Urinary bladder (tissue), 4 donors: Measurements from ENCODE around the gene GAB2. TPM values are rescaled to one million over a fixed set of nuclear protein-coding genes. Genes with fewer than 3 reads are reported as not detected.
"Not testable (repeated sequence)": the region's sequence is repeated elsewhere in the genome, so short reads cannot be mapped to it uniquely, and the experiment has no call there.

Source experiments
- DNase-seq: peaks from one replicate; pipeline ENCODE4 v3.0.0-alpha.2; 2015; ENCODE audit errors: extremely low spot score
- H3K27ac ChIP-seq: one replicate; pipeline ENCODE4 v1.5.1; 2013; ENCODE audit warnings: low read depth, mild to moderate bottlenecking, moderate library complexity
- H3K36me3 ChIP-seq: one replicate; pipeline ENCODE4 v1.6.1; 2013; ENCODE audit warnings: mild to moderate bottlenecking, moderate library complexity; ENCODE audit not compliant: insufficient read depth
- H3K4me1 ChIP-seq: one replicate; pipeline ENCODE4 v1.6.1; 2013; ENCODE audit warnings: mild to moderate bottlenecking, moderate library complexity; ENCODE audit not compliant: insufficient read depth
- H3K4me3 ChIP-seq: one replicate; pipeline ENCODE4 v1.5.1; 2013; ENCODE audit warnings: low read depth, low read length
- WGBS: extraction: QIAGEN DNeasy Blood & Tissue Kit; methylation state at CpG from one replicate; pipeline ENCODE4 v1.1.7; 2013; 5-methylcytosine and 5-hydroxymethylcytosine counted together
- polyA plus RNA-seq: library from polyadenylated mRNA; stranded (reverse); fragments of 200-250 nt; gene quantifications from one replicate; pipeline ENCODE4 v1.2.3, GENCODE V29; 2013
- total RNA-seq: library from RNA; depleted of rRNA; stranded (reverse); fragments of >200 nt; gene quantifications from one replicate; pipeline ENCODE4 v1.2.3, GENCODE V29; 2014
- donor health status: healthy with polysubstance abuse.
- donor health status: healthy.

GAB2 gene
- total and polyA plus RNA-seq, 2 donors: 13.2 to 16.8 TPM

DNA sequence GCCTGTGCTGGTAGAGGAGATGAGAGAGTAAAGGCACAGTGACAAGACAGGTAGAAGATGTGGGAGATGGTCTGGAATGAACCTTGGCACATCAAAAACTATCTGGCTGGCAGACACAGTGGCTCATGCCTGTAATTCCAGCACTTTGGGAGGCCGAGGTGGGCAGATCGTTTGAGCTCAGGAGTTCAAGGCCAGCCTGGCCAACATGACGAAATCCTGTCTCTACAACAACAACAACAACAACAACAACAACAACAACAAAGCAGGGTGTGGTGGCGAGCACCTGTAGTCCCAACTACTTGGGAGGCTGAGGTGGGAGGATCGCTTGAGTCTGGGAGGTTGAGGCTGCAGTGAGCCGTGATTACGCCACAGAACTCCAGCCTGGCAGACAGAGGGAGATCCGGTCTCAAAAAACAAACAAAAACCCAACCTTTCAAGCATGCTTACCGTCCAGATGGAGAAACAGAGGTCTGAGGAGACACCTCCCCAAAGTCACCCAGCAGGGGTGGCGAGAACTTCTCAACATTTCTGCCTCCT lies 240.9 kb downstream of the GAB2 start:
- H3K36me3 ChIP-seq: no peaks in the 10 kb centered on the region
- DNase-seq: no peak
- 97% methylated on average over 10 of the region's 10 CpGs for WGBS

DNA sequence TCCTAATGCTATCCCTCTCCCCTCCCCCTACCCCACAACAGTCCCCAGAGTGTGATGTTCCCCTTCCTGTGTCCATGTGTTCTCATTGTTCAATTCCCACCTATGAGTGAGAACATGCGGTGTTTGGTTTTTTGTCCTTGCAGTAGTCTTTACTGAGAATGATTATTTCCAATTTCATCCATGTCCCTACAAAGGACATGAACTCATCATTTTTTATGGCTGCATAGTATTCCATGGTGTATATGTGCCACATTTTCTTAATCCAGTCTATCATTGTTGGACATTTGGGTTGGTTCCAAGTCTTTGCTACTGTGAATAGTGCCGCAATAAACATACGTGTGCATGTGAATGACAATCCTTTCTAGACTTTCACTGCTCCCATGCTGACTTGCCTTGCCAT lies 241.8 kb downstream of the GAB2 start:
- H3K36me3 ChIP-seq, H3K27ac ChIP-seq, H3K4me1 ChIP-seq, DNase-seq, H3K4me3 ChIP-seq: not testable (repeated sequence)
- 94% methylated on average over 3 of the region's 3 CpGs for WGBS

More for the DNA sequence above, 240.9 kb downstream of the GAB2 start:
- H3K27ac ChIP-seq: no peak overlapping the region
- H3K4me3 ChIP-seq: no peak overlapping the region
- no peaks in the 10 kb centered on the region for H3K4me1 ChIP-seq

DNA sequence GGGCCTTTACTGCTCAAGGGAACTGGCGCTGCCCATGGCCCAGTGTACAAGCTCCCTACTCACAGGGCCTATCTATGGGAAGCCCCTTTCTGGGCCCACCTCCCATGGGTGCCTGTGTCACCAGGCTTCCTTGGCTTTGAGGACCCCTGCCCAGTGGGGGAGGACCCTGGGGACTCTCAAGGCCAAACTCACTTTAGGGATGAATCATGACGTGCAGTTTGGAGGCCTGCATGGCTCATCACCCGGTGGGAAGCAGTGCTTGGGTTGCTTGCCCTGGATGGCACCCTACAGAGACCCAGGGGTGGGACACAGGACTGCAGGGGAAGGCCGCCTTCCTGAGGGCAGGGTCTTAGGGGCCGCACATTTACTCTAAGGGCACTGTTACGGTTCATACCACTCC lies 245.7 kb downstream of the GAB2 start:
- DNase-seq: no peak
- WGBS: 95% methylated on average over 6 of the region's 6 CpGs
- no peak overlapping the region for H3K4me3 ChIP-seq
- H3K27ac ChIP-seq: no peak overlapping the region
- no peaks in the 10 kb centered on the region for H3K36me3 ChIP-seq
- no peaks in the 10 kb centered on the region for H3K4me1 ChIP-seq

DNA sequence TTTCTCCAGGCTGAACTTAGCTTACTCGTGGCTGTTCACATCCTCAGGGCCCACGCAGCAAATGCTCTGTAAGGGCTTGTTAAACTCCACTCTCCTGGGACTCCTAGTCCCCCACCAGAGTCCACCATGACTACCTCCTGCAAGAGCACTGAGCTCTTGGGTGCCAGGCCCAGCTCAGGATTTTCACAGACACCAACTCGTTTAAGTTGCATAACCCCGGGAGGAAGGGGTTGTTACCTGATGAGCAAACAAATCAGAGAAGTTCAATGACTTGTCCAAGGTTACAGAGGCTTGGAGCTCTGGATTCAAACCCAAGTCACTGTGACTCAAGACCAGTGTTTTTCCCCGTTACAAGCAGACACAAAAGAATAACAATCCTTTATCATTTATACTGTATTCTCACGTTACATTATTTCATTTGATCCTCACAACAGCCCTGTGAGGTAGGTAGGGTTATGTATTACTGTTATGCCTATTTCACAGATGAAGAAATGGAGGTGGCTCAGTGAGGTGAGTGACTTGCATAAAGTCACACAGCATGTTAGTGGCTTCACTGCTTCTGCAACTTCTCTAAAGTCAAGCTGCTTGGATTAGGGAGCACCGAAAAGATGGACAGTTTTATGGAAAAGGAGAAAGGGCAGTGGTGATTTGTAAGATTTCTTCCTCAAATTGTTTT lies 246.6 kb downstream of the GAB2 start:
- Histone ChIP-seq H3K36me3 (no peaks in the 10 kb centered on the region), H3K4me3 (no peak overlapping the region), H3K27ac (no peak overlapping the region), H3K4me1 (no peaks in the 10 kb centered on the region)
- DNase-seq: no peak
- 84% methylated on average over 7 of the region's 7 CpGs for WGBS

DNA sequence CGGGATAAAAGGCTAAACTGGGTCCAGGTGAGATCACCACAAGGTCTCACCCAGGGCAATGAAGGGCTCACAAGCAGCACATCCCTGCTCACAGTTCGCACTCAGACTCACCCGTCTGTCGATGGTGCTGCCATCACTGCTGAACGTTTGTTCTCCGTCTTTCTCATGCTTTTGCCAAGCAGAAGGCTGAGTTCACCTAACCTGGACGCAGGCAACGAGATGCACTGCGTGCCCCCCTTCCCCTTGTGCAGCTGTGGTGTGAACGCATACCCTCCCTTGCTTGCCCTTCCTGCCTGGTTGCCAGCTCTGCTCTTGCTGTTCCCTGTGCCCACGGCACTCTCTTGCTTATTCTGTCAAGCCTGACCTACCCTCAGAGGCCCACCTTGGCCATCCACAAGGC lies 247.2 kb downstream of the GAB2 start:
- WGBS: 93% methylated on average over 11 of the region's 11 CpGs
- H3K36me3 ChIP-seq: no peaks in the 10 kb centered on the region
- no peak for DNase-seq
- H3K4me3 ChIP-seq: no peak overlapping the region
- no peaks in the 10 kb centered on the region for H3K4me1 ChIP-seq
- no peak overlapping the region for H3K27ac ChIP-seq

DNA sequence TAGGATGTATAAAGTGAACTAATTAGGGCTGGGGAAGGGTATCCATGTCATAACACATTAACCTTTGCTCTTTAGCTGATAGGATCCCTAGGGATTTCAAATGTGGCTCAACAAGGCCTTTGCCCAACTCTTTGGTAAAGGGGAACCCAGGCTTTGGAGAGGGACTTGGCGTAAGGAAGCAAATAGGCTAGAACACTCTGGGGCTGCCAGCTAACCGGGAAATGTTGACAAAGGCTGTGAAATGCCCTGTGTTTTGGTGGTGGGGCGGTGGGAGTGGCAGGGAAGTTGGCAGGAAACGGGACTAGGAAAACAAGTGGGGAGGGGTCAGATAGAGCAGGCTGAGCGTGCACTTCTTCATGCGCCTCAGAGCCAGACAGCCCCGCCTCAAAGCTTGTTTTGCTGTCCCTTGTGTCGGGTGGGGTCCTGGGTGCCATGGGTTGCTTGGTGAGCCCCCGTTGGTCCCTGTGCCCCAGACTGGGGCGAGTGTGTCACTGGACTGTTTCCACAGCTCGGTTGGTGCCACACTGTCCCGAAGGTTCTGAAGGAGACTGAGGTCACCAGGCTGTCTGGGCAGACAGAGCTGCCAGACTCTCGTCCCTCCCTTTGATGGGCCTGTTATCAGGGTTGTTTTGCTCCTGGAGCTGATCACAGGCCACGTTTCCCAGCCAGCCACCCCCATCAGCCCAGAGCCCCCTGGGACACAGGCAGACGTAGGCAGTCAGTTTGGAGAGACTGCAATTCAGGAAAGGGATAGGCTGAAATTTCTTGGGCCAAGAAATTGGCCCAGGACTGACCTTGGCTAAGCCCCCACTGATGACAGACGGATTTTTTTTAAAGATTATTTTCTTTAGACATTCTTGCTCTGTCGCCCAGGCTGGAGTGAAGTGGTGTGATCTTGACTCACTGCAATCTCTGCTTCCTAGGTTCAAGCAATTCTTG lies 248.8 kb downstream of the GAB2 start:
- Histone ChIP-seq H3K27ac (no peak overlapping the region), H3K4me3 (no peak overlapping the region), H3K4me1 (no peaks in the 10 kb centered on the region), H3K36me3 (no peaks in the 10 kb centered on the region)
- DNase-seq: no peak
- 38% methylated on average over 17 of the region's 17 CpGs for WGBS

DNA sequence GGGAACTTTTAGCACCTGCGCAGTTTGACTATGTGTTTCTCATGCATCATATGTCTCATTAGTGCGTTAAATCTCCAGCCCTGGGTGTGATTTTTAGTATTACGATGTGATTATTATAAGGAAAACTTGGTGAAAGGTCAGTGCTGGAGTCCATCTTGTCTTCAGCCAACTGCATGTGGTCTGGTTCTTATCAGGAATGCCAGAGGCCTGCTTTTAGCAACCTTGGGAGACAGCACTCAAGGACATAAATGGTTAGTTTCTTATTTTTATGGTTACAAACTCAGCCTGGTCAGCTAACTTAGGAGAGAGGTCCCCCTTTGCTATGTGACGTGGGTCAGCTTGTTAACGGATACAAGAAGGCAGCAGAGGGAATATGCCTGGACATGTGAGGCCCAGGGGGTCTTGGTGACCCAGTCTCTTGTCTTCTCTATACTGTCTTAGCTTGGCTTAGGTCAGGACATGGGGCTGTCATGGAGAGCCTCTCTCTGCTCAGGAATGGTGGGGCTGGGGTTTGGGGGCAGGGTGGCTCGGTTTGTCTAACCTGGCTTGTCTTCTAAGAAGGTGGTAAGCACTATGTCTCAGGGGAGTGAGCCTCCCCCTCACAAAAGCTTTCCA lies 250.7 kb downstream of the GAB2 start:
- no peak for DNase-seq
- Histone ChIP-seq H3K27ac (no peak overlapping the region), H3K4me3 (no peak overlapping the region), H3K4me1 (no peaks in the 10 kb centered on the region), H3K36me3 (no peaks in the 10 kb centered on the region)
- WGBS: 68% methylated on average over 6 of the region's 6 CpGs

Other genes starting within 250 kb of the GAB2 start
- 6.2 TPM for gene KCTD21, start 229.2 kb downstream of the GAB2 start, total RNA-seq
- gene KCTD21, start 229.2 kb downstream of the GAB2 start, polyA plus RNA-seq: 6.7 TPM
- gene USP35, start 228.9 kb downstream of the GAB2 start, total RNA-seq: 7.3 TPM
- gene USP35, start 228.9 kb downstream of the GAB2 start, polyA plus RNA-seq: 7.8 TPM
- gene NARS2, start 157.0 kb upstream of the GAB2 start, total RNA-seq: 17.6 TPM
- 10.7 TPM for gene NARS2, start 157.0 kb upstream of the GAB2 start, polyA plus RNA-seq